ENCODE measurements around the gene RNASEL. TPM values are rescaled to one million over a fixed set of nuclear protein-coding genes. Genes with fewer than 3 reads are reported as not detected.

The RNASEL gene
- total and polyA plus RNA-seq, 2 of the 13 experiments (the other 11 are each of a cell fraction or from before 2014, with no cell fraction given), result 0.05 to 0.20 TPM

- TF ChIP-seq ZNF142 (CRISPR knock-in tag; IDR thresholded peaks at IDR 0.05), result no peak
- TF ChIP-seq ZNF674 (CRISPR knock-in tag; IDR thresholded peaks at IDR 0.05; ENCODE audit: low read depth), result no peak
- no peak for TF ChIP-seq HNRNPH1 (optimal IDR thresholded peaks at IDR 0.05; ENCODE audit: low read depth, low read length)
- no peak for TF ChIP-seq ZNF558 (CRISPR knock-in tag; IDR thresholded peaks at IDR 0.05; ENCODE audit: borderline replicate concordance)
- no peak for TF ChIP-seq ZNF644 (CRISPR knock-in tag; IDR thresholded peaks at IDR 0.05; ENCODE audit: low read depth)
- no peak for TF ChIP-seq ZNF556 (CRISPR knock-in tag; IDR thresholded peaks at IDR 0.05; ENCODE audit: borderline replicate concordance)
- no peak for TF ChIP-seq ZNF318 (CRISPR knock-in tag; IDR thresholded peaks at IDR 0.05)
- TF ChIP-seq ZNF143 (CRISPR knock-in tag; IDR thresholded peaks at IDR 0.05), result no peak
- TF ChIP-seq ZNF740 (CRISPR knock-in tag; IDR thresholded peaks at IDR 0.05), result no peak
- TF ChIP-seq THRA (CRISPR knock-in tag; IDR thresholded peaks at IDR 0.05; ENCODE audit: borderline replicate concordance), result peak; percentile 35; the same call in 1 of the 2 replicates
- no peak for TF ChIP-seq RNF219 (CRISPR knock-in tag; IDR thresholded peaks at IDR 0.05)
- TF ChIP-seq TP53 (CRISPR knock-in tag; conservative IDR thresholded peaks at IDR 0.05), result no peak
These were observed 12.3 kb upstream of the RNASEL start (continued) for GRCh38 chr1:182601416-182601786.
